ENCODE data around the gene CEACAM7. TPM values are rescaled to one million over a fixed set of nuclear protein-coding genes. Genes with fewer than 3 reads are reported as not detected.
"Not testable (repeated sequence)": the region's sequence is repeated elsewhere in the genome, so short reads cannot be mapped to it uniquely, and the experiment has no call there.

CEACAM7 gene
- polyA plus RNA-seq, 3 donors from 2014 or later: not detected

DNA sequence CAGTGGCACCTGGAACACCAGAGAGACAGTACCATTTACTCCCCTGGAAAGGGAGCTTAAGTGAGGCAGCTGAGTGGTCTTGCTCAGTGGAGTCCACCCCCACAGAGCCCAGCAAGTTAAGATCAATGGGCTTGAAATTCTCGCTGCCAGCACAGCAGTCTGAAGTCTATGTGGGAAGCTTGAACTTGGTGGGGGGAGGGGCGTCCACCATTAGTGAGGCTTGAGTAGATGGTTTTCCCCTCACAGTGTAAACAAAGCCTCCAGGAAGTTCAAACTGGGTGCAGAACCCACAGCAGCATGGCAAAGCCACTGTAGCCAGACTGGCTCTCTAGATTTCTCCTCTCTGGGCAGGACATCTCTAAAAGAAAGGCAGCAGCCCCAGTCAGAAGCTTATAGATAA lies 30.9 kb downstream of the CEACAM7 start:
- peaks cover 0 to 4% (median 4%) of the 10 kb centered on the region in 3 donors for H3K36me3 Mint-ChIP-seq
- peak; percentile 16 to 21 (median 17) for DNase-seq
- H3K27me3 Mint-ChIP-seq (ENCODE audit: low read depth in 3 of 3): peaks cover 2 to 36% (median 21%) of the 10 kb centered on the region in 3 donors

GRCh38 chr19:41656756-41657155 lies 31.3 kb downstream of the CEACAM7 start:
- Mint-ChIP-seq H3K4me3 (peak overlapping the region; percentile 10 to 69 (median 31)), H3K9me3 (peaks cover 1 to 14% (median 4%) of the 10 kb centered on the region in 6 donors), H3K27ac (peak overlapping the region; percentile 37 to 75 (median 69)), H3K4me1 (peaks cover 23 to 33% of the 10 kb centered on the region in 2 donors), H3K27me3 (ENCODE audit: low read depth in 3 of 3) (peaks cover 2 to 36% (median 22%) of the 10 kb centered on the region in 3 donors)
- not testable (repeated sequence) for H3K36me3 Mint-ChIP-seq
- peak; percentile 2 to 7 (median 5) for DNase-seq

More for the DNA sequence above, 30.9 kb downstream of the CEACAM7 start:
- H3K27ac Mint-ChIP-seq: peak overlapping the region; percentile 37 to 75 (median 69)
- H3K4me1 Mint-ChIP-seq: peaks cover 23 to 33% of the 10 kb centered on the region in 2 donors
- peak overlapping the region; percentile 10 to 69 (median 31) for H3K4me3 Mint-ChIP-seq
- H3K9me3 Mint-ChIP-seq: peaks cover 1 to 14% (median 4%) of the 10 kb centered on the region in 6 donors

- Mint-ChIP-seq H3K9me3 (peaks cover 1 to 14% (median 4%) of the 10 kb centered on the region in 6 donors), H3K27me3 (ENCODE audit: low read depth in 3 of 3) (peaks cover 1 to 34% (median 9%) of the 10 kb centered on the region in 3 donors), H3K4me1 (peaks cover 9 to 13% of the 10 kb centered on the region in 2 donors), H3K36me3 (peaks cover 0 to 4% (median 4%) of the 10 kb centered on the region in 3 donors), H3K4me3 (no peak overlapping the region), H3K27ac (no peak overlapping the region)
- no peak for DNase-seq
These were observed 35.8 kb downstream of the CEACAM7 start for GRCh38 chr19:41652250-41652649.

DNA sequence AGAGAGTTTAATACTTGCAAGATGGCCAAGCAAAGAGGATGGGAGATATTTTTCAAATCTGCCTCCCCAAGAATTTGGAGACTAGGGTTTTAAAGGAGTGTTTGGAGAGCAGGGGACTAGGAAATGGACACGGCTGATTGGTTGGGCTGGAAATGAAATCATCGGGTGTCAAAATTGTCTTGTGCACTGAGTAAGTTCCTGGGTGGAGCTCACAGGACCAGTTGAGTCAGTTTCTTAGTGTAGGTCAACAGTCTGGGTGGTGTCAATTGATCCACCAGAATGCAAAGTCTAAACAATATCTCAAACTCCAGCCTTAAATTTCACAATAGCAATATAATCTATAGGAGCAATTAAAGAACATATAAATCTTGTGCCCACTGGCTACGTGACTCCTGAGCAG lies 38.2 kb downstream of the CEACAM7 start:
- peaks cover 3 to 22% (median 5%) of the 10 kb centered on the region in 3 donors for H3K27me3 Mint-ChIP-seq (ENCODE audit: low read depth in 3 of 3)

GRCh38 chr19:41646589-41647204 lies 41.4 kb downstream of the CEACAM7 start:
- no peak overlapping the region for H3K27ac Mint-ChIP-seq
- H3K27me3 Mint-ChIP-seq (ENCODE audit: low read depth in 3 of 3): peaks cover 5 to 20% (median 6%) of the 10 kb centered on the region in 3 donors
- no peaks in the 10 kb centered on the region for H3K36me3 Mint-ChIP-seq
- H3K9me3 Mint-ChIP-seq: no peaks in the 10 kb centered on the region
- peak in 2 of 3 donors; percentile 6 to 14 for DNase-seq
- H3K4me3 Mint-ChIP-seq: no peak overlapping the region
- H3K4me1 Mint-ChIP-seq: no peaks in the 10 kb centered on the region

More for the DNA sequence above, 38.2 kb downstream of the CEACAM7 start:
- no peaks in the 10 kb centered on the region for H3K4me1 Mint-ChIP-seq
- H3K4me3 Mint-ChIP-seq: no peak overlapping the region
- H3K9me3 Mint-ChIP-seq: peaks cover 1 to 14% (median 4%) of the 10 kb centered on the region in 6 donors
- H3K36me3 Mint-ChIP-seq: peaks cover 0 to 4% (median 4%) of the 10 kb centered on the region in 3 donors
- no peak for DNase-seq
- peak overlapping the region in 1 of 6 donors; percentile 9 for H3K27ac Mint-ChIP-seq

GRCh38 chr19:41641879-41642485 lies 46.1 kb downstream of the CEACAM7 start:
- no peak overlapping the region for H3K27ac Mint-ChIP-seq
- H3K9me3 Mint-ChIP-seq: no peaks in the 10 kb centered on the region
- H3K4me3 Mint-ChIP-seq: no peak overlapping the region
- peak; percentile 52 to 64 (median 58) for DNase-seq
- H3K36me3 Mint-ChIP-seq: no peaks in the 10 kb centered on the region
- H3K27me3 Mint-ChIP-seq (ENCODE audit: low read depth in 3 of 3): peaks cover 3 to 11% (median 4%) of the 10 kb centered on the region in 3 donors
- H3K4me1 Mint-ChIP-seq: no peaks in the 10 kb centered on the region

DNA sequence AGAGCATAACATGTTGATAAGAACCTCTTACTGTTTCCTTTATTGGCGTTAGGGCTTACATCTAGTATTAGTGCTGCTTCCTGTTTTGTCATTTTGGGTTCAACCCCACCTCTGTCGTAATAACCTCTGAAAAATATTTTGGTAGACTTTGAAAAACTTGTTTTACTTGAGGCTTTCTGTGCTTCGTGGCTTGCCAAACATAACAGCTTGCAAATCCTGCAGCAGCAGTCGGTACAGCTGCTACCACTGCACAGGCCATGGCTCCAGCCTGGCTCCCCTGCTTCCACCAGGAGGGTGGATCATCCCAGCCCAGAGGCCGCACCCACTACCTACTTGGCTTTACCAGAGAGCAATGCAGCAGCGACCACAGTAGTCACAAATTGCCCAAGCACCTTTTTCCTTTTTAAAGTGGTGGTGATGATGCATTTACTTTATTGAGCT lies 49.4 kb downstream of the CEACAM7 start:
- Mint-ChIP-seq H3K27me3 (ENCODE audit: low read depth in 3 of 3) (peaks cover 6 to 23% (median 11%) of the 10 kb centered on the region in 3 donors), H3K4me3 (no peak overlapping the region)
- no peak for DNase-seq

GRCh38 chr19:41637484-41637883 lies 50.6 kb downstream of the CEACAM7 start:
- H3K27me3 Mint-ChIP-seq (ENCODE audit: low read depth in 3 of 3): peaks cover 3 to 32% (median 11%) of the 10 kb centered on the region in 3 donors

More for the DNA sequence above, 49.4 kb downstream of the CEACAM7 start:
- Mint-ChIP-seq H3K9me3 (no peaks in the 10 kb centered on the region), H3K4me1 (no peaks in the 10 kb centered on the region), H3K36me3 (no peaks in the 10 kb centered on the region), H3K27ac (no peak overlapping the region)

DNA sequence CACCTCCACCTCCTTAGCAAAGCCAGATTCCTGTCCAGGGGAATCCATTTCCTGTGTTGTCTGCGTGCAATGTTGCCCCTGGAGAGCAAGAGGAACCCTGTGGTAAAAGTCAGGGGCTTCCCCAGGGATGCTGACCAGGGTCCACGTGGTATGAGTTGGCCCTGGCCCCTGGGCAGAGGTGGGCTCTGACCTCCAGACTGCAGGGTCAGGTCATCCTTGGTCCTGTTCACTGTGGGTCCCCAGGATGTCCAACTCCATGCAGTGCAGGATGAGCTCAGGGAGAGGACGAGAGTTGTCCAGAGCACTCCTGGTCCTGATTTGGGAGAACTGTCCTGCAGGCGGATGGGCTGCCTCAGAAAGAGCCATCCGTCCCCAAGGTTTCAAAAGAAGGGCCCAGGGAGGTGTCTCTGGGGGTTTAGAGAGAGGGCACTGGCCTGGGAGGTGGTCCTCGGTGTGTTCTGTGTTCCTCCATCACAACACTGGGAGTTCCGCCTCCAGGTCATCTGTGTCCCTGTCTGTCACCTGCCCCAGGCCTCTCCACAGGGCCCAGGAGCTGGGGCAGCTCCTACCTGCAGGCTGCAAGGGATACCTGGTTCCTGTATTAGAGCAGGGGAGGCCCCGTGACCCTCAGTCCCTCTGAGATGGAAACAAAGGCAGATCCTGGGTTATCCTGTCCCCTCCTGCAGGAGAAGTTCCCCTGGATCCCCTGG lies 59.9 kb downstream of the CEACAM7 start:
- DNase-seq: no peak
- Mint-ChIP-seq H3K4me1 (no peaks in the 10 kb centered on the region), H3K36me3 (no peaks in the 10 kb centered on the region), H3K27ac (no peak overlapping the region), H3K9me3 (peaks cover 0 to 9% (median 2%) of the 10 kb centered on the region in 6 donors), H3K4me3 (no peak overlapping the region), H3K27me3 (ENCODE audit: low read depth in 3 of 3) (peaks cover 3 to 13% (median 7%) of the 10 kb centered on the region in 3 donors)

More at GRCh38 chr19:41637484-41637883, 50.6 kb downstream of the CEACAM7 start:
- Mint-ChIP-seq H3K4me1 (no peaks in the 10 kb centered on the region), H3K4me3 (no peak overlapping the region), H3K36me3 (no peaks in the 10 kb centered on the region), H3K27ac (no peak overlapping the region), H3K9me3 (no peaks in the 10 kb centered on the region)
- DNase-seq: no peak

DNA sequence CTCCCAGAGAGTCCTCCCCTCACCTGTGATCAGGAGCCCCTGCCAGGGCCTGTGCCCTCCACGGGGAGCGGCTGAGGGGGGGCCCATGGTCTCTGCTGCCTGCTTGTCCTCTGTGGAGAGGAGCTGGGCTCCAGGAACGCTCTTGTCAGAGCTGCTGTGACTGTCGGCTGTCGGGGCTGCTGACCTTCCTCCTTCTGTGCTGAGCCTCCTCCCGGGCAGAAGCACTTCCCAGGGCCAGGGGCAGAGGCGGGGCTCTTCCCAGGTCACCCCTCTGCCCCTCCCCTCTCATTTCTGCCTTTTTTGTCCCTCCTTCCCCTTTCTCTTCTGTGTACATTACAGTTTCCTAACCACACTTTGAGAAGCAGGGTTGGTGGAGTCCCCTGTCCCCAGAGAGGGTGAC lies 61.2 kb downstream of the CEACAM7 start, which contains the start of gene CEACAM4:
Gene CEACAM4 (minus strand): TSS at position 198 of the 400 bp plus-strand sequence. CDS start 111 bp downstream, at position 87.
- Mint-ChIP-seq H3K27me3 (ENCODE audit: low read depth in 3 of 3) (peaks cover 3 to 9% (median 6%) of the 10 kb centered on the region in 3 donors), H3K27ac (no peak within 1 kb of the TSS), H3K4me3 (no peak within 1 kb of the TSS), H3K9me3 (peaks cover 0 to 9% (median 3%) of the 10 kb centered on the region in 6 donors), H3K36me3 (no peaks in the 10 kb centered on the region), H3K4me1 (no peaks in the 10 kb centered on the region)
- DNase-seq: no peak

DNA sequence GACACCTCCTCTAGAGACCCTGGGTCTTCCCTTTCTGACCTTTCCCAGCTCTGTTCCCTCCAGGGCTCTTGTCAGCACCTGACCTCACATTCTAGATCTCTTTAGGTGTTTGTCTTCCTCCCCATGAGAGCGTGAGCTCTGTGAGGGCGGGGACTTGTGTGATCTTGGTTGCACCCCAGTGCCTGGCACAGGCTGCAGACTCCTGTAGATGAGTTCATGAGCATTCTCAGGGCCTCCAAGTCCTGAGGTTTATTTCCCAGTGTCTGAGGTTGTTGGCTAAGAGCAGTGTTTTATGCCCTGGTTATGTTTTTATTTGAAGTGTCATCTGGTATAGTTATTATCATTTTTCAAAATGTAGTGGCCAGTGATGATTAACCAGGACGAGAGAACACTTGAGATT lies 61.8 kb downstream of the CEACAM7 start:
- H3K4me1 Mint-ChIP-seq: no peaks in the 10 kb centered on the region
- no peak for DNase-seq
- H3K9me3 Mint-ChIP-seq: peaks cover 0 to 9% (median 3%) of the 10 kb centered on the region in 6 donors
- no peak overlapping the region for H3K27ac Mint-ChIP-seq
- H3K4me3 Mint-ChIP-seq: no peak overlapping the region
- H3K36me3 Mint-ChIP-seq: no peaks in the 10 kb centered on the region
- peaks cover 3 to 10% (median 6%) of the 10 kb centered on the region in 3 donors for H3K27me3 Mint-ChIP-seq (ENCODE audit: low read depth in 3 of 3)

GRCh38 chr19:41624937-41625336 lies 63.1 kb downstream of the CEACAM7 start:
- Mint-ChIP-seq H3K27me3 (ENCODE audit: low read depth in 3 of 3) (peaks cover 3 to 10% (median 5%) of the 10 kb centered on the region in 3 donors), H3K36me3 (no peaks in the 10 kb centered on the region), H3K4me3 (no peak overlapping the region), H3K27ac (no peak overlapping the region), H3K9me3 (peaks cover 0 to 2% (median under 1%) of the 10 kb centered on the region in 6 donors), H3K4me1 (no peaks in the 10 kb centered on the region)
- no peak for DNase-seq

- Mint-ChIP-seq H3K27me3 (ENCODE audit: low read depth in 3 of 3) (peaks cover 3 to 10% (median 5%) of the 10 kb centered on the region in 3 donors), H3K9me3 (peaks cover 0 to 1% (median 0%) of the 10 kb centered on the region in 6 donors), H3K4me3 (no peak overlapping the region), H3K4me1 (no peaks in the 10 kb centered on the region), H3K36me3 (no peaks in the 10 kb centered on the region), H3K27ac (no peak overlapping the region)
- no peak for DNase-seq
These were observed 63.6 kb downstream of the CEACAM7 start for GRCh38 chr19:41624515-41624914.
